HepG2 (cell line): ENCODE results near the gene ARHGEF39. TPM values are rescaled to one million over a fixed set of nuclear protein-coding genes. Genes with fewer than 3 reads are reported as not detected.

Source experiments
- ATF4 ChIP-seq, 2 experiments: fragments of 450-650 bp in 1 of 2; sonication (generic) in 1 of 2; formaldehyde crosslinking; IDR thresholded peaks; 2 replicates each; pipeline versions ENCODE4 v1.5.0 to v1.8.0; 2020 to 2022; ENCODE audit warnings: mild to moderate bottlenecking in 1 of 2, missing genetic modification reagents in 1 of 2
- IRF9 ChIP-seq: sonication (generic); formaldehyde crosslinking; IDR thresholded peaks from 2 replicates; pipeline ENCODE4 v1.8.0; 2022; ENCODE audit warnings: missing genetic modification reagents, mild to moderate bottlenecking, borderline replicate concordance
- MTA1 ChIP-seq: sonication (generic); formaldehyde crosslinking; IDR thresholded peaks from 2 replicates; pipeline ENCODE4 v1.4.0; 2020; ENCODE audit warnings: missing genetic modification reagents, mild to moderate bottlenecking, borderline replicate concordance
- NFRKB ChIP-seq: fragments of 450-650 bp; IDR thresholded peaks from 2 replicates; pipeline ENCODE4 v1.6.1; 2017
- RBM39 ChIP-seq: fragments of 200-400 bp; formaldehyde crosslinking; IDR thresholded peaks from one replicate; pipeline ENCODE4 v1.6.1; 2018; ENCODE audit warnings: antibody characterized with exemption, mild to moderate bottlenecking, low read depth, low read length; ENCODE audit not compliant: poor library complexity, severe bottlenecking
- SPEN ChIP-seq: sonication (generic); formaldehyde crosslinking; IDR thresholded peaks from 2 replicates; pipeline ENCODE4 v1.5.1; 2020; ENCODE audit warnings: low read depth, mild to moderate bottlenecking, missing genetic modification reagents
- ZFX ChIP-seq: sonication (generic); formaldehyde crosslinking; IDR thresholded peaks from 2 replicates; pipeline ENCODE4 v1.4.0; 2020; ENCODE audit warnings: mild to moderate bottlenecking, low read depth, missing genetic modification reagents, moderate library complexity
- ZMAT5 ChIP-seq: sonication (generic); formaldehyde crosslinking; IDR thresholded peaks from 2 replicates; pipeline ENCODE4 v1.5.0; 2020; ENCODE audit warnings: mild to moderate bottlenecking, low read depth, missing genetic modification reagents, borderline replicate concordance
- ZNF570 ChIP-seq: sonication (generic); formaldehyde crosslinking; IDR thresholded peaks from 2 replicates; pipeline ENCODE4 v1.4.0; 2020; ENCODE audit warnings: mild to moderate bottlenecking, missing genetic modification reagents, borderline replicate concordance
- ZNF839 ChIP-seq: sonication (generic); formaldehyde crosslinking; IDR thresholded peaks from 2 replicates; pipeline ENCODE4 v1.4.0; 2020; ENCODE audit warnings: missing genetic modification reagents, mild to moderate bottlenecking, borderline replicate concordance
- polyA plus RNA-seq, 8 experiments: library from polyadenylated mRNA; depleted of rRNA in 3 of 8; stranded (reverse) in 7 of 8; unstranded in 1 of 8; fragments of >200 nt; fragmentation: Illumina TruSeq in 4 of 8; extraction: Trizol in 4 of 8; gene quantifications; 2 replicates each; pipeline versions ENCODE4 v1.2.1 to v1.2.3, GENCODE V29; 2011 to 2016; ENCODE audit warnings: low read depth in 4 of 8, missing spikeins in 1 of 8, mixed read lengths in 1 of 8; ENCODE audit not compliant: insufficient read depth in 1 of 8
- total RNA-seq, 5 experiments: library from RNA; depleted of rRNA; stranded (reverse); fragments of >200 nt; fragmentation: Illumina TruSeq; extraction: Trizol; gene quantifications; 2 replicates each; pipeline ENCODE4 v1.2.3, GENCODE V29; 2016; ENCODE audit warnings: low read depth in 1 of 5

The ARHGEF39 gene
- total and polyA plus RNA-seq, 2 of the 13 experiments (the other 11 are each of a cell fraction or from before 2014, with no cell fraction given) = 11.2 to 12.3 TPM

GRCh38 chr9:35673132-35674024, 8.4 kb upstream of the ARHGEF39 start, which contains the start of gene CA9 (continued):
- TF ChIP-seq ATF4 (CRISPR knock-in tag; IDR thresholded peaks at IDR 0.05) (no peak), RBM39 (peak; percentile 29), IRF9 (0 out of 2 replicates have a peak, but pooled peaks have one; percentile 18), SPEN (CRISPR knock-in tag) (no peak; the same call in 1 of the 2 replicates), ZFX (peak; percentile 56), MTA1 (peak; percentile 52; the same call in 1 of the 2 replicates), NFRKB (no peak), ZMAT5 (CRISPR knock-in tag) (no peak), ZNF839 (CRISPR knock-in tag) (0 out of 2 replicates have a peak, but pooled peaks have one; percentile 39), ZNF570 (CRISPR knock-in tag) (no peak)
